GM19467 (cell line): ENCODE data around the gene NUP62.
A peak's percentile ranks its signal among the peaks of the same experiment; 100 is the strongest.

Experiments
- ATAC-seq: cut with Tn5 transposase; IDR thresholded peaks from one replicate; pipeline ENCODE4 v1.9.1; 2021; ENCODE audit warnings: mild to moderate bottlenecking, moderate library complexity; ENCODE audit not compliant: unreplicated experiment

The NUP62 gene

GRCh38 chr19:49869484-49870308, 59.6 kb downstream of the NUP62 start:
- peak; percentile 62 for ATAC-seq

GRCh38 chr19:49869009-49869483, 60.3 kb downstream of the NUP62 start:
- ATAC-seq, result no peak

GRCh38 chr19:49866933-49867782, 62.1 kb downstream of the NUP62 start, which contains the start of gene PNKP:
TSS of gene PNKP (minus strand) at chr19:49867576. CDS start at chr19:49867204, 372 bp downstream.
- ATAC-seq, result peak; percentile 34

DNA sequence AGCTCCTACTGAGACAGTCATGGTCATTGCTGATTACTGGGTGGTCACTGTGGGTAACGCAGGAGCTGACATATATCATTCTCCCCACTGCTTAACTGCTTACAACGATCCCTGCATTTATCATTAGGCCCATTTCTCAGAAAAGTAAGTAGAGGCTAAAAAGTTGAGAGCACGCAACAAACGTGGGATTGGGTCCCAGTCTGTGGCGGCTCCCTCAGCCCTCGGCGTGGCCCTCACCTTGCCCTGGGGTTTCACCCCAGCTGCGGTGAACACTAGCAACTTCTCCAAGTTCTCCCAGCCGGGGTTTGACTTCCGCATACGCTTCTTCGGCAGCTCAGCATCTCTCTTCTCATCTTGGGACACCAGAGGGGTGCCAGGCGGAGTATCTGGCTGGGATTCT, 64.4 kb downstream of the NUP62 start:
- no peak for ATAC-seq

DNA sequence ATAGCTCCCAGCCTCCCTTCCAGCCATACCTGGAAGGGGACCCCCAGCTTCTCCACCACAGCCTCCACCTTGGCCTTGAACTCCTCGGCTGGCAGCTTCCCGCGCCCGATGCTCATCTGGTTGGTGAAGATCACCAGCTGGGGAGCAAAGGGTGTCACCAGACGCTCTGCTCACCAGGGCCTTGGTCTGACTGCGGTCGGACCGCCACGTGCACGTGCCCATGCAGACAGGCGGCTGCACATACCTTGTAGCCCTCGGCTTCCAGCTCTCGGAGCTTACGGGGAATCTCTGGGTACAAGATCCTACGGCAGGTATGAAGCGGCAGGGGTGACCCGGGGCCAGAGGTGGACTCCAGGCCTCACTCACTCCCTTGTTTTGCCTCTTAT, 65.4 kb downstream of the NUP62 start:
- no peak for ATAC-seq

DNA sequence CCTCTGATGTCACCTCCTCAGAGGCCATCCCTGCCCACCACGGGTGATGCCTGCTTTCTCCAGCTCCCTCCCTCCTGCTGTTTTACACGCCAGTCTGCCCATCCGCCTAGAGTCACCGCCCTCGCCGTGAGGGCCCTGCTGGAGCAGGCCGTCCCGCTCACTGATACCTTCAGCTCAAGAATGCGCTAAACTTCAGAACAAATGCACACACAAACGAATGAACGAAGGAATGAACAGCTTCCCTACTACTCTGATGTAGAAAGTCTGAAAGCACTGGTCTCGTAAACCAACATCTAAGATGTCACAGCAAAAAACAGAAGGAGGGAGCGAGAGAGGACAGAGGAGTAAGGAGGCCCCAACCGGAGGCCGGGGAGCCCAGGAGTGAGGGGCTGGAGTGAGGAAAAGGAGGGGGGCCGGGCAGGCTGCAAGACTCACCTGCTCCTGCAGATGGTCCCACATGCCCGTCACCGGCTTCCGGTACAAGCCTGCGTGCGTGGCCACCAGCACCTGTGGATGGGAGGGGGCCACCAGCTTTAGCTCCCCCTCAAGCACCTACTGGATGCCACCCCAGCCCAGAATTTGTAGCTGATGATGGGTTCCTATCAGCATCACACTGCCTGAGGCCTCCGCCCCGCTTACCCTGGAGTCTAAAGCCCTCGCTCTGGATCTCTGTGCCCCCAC, 65.9 kb downstream of the NUP62 start:
- ATAC-seq, result no peak

- no peak for ATAC-seq
Observed at GRCh38 chr19:49862391-49863253, 66.7 kb downstream of the NUP62 start.

GRCh38 chr19:49861541-49862378, 67.5 kb downstream of the NUP62 start:
- ATAC-seq, result no peak

DNA sequence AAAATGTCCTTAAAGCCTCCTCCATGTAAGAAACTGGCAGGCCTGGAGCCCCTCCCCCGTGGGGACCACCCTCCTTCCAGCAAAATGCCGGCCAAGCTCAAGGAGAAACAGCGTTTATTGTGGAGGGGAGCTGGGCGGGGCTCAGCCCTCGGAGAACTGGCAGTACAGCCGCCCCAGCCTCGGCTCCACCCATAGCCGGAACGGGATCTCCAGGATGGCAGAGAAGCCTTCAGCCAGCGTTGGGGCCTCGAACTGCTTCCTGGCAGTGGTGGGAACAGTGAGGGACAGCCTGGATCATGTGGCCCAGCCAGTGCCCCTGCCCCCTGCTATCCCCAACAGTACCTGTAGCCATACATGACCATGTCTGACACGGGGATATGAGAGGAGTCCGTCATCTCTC, 68.2 kb downstream of the NUP62 start:
- ATAC-seq, result no peak

GRCh38 chr19:49860336-49861102, 68.8 kb downstream of the NUP62 start:
- no peak for ATAC-seq

- no peak for ATAC-seq
Observed at GRCh38 chr19:49859682-49860335, 69.5 kb downstream of the NUP62 start.

DNA sequence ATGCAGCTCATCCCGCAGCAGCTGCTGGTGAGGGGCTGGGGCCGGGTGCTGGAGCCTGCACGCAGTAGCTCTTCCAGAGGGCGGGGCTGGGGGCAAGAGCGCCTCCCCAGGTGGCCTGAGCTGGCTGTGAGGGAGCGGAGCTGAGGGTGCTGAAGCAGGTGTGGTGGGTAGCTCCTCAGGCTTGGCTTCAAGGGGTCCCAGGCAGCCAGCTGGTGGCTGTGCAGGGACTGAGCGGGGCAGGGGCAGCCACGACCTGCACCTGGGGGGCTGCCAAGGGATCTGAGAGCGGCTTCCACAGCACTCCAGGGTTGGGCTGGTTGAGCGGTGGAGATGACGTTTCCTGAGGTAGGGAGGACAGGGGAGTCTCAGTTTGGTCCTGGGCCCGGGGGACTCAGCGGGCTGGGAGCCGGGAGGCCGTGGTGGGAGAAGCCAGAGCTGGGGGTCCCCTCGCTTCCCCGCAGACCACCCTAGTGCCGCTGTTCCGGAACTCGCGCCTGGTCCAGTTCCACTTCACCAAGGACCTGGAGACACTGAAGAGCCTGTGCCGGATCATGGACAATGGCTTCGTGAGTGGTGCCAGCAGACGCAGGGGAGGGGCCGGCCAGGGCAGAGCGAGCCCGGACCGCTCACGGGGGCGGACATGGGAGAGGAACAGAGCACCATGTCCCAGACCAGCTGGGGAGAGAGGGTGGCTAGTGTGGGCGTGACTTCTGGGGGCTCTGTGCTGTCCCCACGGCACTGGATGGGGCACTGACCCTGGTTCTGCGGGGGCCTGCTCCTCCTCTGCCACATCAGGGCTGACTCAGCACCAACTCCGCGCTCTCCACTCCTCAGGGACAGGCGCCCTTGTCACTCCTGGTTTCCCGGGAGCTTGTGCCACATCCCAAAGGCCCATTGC, 71.0 kb downstream of the NUP62 start:
- no peak for ATAC-seq

GRCh38 chr19:49857838-49858087, 71.5 kb downstream of the NUP62 start:
- ATAC-seq, result no peak

DNA sequence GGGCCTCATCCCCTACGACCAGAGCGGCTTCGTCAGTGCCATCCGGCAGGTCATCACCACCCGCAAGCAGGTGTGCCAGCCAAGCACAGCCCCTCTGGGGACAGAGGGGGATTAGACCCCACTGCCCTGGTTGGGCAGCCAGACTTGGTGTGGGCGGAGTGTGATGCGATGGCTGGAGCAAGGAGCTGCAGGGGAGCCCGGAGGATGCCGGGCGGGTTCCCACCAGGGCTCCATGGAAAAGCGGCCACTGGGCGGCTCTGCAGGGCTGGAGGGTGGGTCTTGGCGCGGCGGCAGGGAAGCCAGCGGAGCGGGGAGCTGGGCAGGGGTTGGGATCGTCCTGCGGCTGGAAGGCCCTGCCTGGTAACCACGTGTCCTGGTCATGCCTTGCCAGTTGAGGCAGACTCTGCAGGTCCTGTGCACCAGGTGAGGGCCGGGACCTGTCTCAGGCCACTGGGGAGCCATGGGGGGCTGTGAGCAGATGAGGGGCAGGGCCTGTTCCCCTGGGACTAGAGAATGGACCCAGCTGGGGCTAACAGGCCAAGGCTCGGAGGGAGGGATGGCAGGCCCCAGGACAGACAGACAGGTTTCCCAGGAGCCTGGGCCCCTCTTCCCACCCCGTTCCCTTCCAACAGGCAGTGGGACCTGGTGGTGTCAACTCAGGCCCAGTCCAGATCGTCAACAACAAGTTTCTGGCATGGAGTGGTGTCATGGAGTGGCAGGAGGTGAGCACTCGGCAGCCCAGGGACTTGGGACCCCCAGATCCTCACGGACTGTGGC, 72.1 kb downstream of the NUP62 start:
- ATAC-seq, result no peak
